Right forelimb (tissue), 1 donor: ENCODE results near the gene MKRN2OS.

Source experiments
- DNase-seq: peaks from one replicate; pipeline ENCODE4 v3.0.0-alpha.2; 2018

MKRN2OS gene, protein sequence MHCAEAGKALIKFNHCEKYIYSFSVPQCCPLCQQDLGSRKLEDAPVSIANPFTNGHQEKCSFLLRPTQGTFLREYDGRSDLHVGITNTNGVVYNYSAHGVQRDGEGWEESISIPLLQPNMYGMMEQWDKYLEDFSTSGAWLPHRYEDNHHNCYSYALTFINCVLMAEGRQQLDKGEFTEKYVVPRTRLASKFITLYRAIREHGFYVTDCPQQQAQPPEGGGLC

DNA sequence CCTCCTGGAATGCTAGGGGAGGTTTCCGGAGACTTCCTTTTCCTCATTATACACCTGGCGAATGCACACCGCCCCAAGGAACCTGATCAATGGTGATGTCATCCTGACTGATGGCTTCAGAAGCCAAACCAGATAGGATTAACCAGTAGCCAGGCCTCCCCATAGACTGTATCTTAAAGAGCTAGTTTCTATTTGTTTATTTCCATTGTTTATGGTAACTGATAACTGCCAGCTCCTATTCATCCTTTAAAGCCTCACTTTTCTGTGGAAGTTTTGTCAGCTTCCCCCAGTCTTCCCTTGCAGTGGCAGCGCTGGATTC, at the start of gene MKRN2OS:
Gene MKRN2OS (minus strand): TSS at position 27 of the 319 bp plus-strand sequence. CDS start 35 bp downstream, outside the sequence.
- no peak for DNase-seq

DNA sequence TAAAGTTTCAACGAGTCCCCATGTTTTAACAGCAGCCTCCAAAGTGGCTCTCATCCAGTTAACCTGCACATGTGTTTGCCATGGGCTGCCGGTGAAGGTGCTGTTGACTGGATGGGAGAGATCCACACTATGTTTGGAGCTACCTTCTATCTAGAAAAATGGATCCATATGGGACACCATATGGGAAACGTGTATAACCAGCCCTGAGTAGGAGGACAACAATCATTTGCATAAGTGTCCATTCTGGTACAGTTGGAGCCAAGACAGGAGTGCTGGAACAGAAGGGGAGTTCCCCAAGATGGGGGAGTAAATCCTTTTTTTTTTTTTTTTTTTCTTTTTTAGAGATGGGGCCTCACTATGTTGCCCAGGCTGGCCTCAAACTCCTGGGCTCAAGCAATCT, 48.2 kb upstream of the MKRN2OS start:
- DNase-seq, result no peak

DNA sequence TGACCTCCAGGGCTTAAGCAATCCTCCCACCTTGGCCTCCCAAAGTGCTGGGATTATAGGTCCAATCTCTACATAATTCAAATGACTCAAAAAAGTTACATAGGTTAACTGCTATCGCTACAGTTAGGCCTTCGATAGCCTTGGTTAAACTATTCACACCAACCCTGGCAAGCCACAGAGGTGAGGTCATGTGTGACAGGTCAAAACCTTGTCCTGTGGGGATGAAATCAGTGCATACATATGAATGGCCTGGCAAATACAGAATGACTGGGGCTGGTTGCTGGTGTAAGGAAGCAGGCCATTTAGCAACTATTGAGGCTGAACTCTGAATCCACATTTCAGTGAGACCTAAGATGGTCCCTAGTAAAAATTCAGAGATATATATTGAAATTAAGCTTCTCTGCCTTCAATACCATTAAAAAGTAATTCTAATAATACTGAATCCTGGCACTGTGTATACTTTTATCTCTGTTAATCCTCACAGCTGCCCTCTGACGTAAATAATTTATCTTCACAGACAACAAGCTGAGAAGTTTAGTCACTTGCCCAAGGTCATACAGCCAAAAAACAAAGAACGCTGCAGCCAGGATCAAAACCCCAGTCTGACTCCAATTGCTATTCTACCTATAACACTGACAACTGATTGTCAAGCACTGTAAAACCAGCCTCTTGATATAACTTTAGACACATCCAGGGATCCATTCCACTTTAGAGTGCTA, 46.9 kb upstream of the MKRN2OS start:
- no peak for DNase-seq

DNA sequence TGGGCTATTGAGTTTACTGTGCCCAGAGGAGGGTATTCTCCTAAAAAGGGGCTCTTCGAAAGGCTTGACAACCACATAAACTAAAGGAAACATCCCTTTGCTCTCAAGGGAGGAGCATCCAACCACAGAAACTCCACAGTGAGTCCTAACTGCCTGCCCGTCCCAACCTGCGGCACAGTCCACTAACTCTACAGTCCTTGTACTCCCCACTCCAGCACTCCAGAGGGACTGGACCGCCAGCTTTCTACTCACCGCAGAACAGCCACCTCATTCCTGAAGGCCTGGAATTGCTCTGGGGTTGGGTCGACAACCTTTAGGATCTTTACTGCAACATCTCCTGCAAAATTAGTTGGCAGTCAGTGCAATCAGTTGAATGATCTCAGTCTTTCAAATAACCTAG, 46.2 kb upstream of the MKRN2OS start:
- DNase-seq, result no peak

DNA sequence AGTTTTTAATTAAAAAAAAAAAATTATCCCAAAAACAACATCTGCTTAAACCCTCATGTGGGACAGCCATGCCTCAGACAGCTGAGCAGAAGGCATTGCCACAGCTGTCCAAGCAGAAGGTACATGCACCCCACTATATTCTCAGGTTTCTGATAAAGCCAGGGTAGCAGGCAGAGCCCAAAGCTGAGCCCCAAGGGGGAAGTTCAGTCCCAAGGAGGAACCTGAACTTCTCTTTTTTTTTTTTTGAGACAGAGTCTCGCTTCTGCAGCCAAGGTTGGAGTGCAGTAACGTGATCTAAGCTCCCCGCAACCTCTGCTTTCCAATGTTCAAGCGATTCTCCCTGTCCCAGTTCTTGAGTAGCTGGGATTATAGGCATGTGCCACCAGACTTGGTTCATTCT, 44.8 kb upstream of the MKRN2OS start:
- DNase-seq, result no peak

DNA sequence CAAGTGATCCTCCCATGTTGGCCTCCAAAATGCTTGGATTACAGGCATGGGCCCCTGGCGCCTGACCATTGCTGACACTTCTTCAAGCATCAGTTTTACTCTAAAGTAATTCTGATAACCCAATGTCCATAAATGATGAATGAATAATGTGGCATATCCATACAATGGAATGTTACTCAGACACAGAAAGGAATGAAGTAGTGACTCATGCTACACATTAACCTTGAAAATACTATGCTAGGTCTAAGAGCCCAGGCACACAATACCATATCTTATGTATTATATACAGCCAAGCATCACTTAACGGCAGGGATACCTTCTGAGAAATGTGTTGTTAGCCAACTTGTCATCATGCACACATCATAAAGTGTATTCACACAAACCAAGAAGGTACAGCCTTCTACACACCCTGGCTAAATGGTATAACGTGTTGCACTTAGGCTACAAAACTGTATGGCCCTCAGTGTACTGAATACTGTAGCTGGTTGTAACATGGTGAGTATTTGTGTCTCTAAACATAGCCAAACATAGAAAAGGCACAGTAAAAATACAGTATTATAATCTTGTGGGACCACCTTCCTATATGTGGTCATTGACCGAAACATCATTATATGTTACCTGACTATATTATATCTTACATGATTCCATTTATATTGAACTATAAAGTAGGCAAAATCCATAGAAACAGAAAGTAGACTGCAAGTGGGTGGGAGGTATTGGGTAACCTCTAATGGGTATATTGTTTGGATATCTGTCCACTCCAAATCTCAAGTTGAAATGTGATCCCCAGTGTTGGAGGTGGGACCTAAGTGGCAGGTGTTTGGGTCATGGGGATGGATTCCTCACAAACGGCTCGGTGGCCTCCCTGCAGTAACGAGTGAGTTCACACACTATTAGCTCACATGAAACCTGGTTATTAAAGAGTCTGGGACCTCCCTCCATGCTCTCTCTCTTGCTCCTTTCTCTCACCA, 43.0 kb upstream of the MKRN2OS start:
- DNase-seq, result no peak

DNA sequence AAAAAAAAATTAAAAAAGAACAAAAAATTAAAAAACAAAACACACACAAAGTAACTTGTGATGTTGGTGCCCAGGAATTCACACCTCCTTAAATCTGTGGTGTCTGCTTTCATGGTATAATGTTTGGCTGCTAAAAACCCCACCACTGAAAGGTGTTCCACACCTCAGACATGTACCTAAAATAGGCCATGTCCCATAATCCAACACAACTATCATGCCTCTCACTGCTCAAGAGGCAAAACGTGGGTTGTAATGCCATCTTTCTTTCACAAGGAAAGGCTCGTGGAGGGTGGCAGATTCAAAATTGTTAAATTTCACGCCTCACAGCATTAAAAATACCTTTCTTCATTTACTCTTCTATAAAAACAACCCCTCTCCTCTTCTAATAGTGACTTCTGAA, 41.1 kb upstream of the MKRN2OS start:
- no peak for DNase-seq

DNA sequence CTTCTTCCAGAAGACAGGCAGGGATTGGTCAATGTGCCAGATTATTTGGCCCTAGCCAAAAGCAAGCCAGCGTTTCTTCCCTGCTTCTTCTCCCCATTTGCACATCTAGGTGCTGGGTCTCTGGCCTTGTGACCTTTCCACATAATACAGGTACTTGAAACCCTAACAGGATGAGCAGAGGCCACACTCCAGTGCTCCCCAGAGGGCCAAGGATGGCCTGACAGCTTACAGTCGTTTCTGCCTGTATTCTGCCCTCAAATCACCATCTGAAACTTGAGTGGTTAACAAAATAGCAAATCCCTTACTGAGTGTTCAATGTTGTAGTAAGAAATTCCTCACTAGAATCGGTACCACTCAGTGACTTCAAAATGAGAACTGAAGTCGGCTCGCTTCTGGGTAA, 40.7 kb upstream of the MKRN2OS start:
- DNase-seq, result no peak

DNA sequence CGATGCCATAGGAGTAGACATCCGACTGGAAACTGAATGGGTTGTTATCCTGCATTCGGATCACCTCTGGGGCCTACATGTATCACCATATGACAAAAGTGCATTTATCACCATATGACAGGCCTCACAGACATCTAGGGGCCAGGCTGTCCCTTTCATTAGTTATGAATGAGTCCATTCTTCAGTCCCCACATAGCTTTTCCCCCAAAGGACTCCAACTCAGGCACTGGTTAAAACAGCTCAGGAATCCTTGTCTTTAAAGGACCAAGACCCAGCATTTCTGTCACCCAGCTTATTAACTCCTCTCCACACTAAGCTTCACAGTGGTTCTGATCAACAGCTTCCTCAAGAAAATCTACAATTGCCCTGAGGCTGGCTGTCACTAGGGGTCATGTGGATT, 39.9 kb upstream of the MKRN2OS start:
- DNase-seq, result no peak

DNA sequence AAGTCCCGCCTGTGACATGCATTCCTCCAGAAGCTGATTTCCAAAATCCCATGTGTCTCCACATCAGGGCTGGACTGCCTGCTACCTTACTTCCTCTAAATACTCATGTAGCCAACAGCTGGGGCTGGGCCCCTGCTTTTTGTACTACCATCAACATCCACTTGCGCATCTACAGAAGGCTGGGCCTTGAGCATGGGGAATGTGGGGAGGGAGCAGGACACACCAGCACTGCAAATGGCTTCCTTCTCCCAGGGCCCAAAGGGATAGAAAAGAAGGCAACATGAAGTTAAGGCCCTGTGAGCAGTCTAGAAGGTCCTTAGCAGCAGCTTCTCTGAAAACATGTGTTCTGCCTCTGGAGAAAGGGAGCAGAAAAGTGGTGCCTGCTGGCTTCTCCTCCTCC, 38.8 kb upstream of the MKRN2OS start:
- no peak for DNase-seq

DNA sequence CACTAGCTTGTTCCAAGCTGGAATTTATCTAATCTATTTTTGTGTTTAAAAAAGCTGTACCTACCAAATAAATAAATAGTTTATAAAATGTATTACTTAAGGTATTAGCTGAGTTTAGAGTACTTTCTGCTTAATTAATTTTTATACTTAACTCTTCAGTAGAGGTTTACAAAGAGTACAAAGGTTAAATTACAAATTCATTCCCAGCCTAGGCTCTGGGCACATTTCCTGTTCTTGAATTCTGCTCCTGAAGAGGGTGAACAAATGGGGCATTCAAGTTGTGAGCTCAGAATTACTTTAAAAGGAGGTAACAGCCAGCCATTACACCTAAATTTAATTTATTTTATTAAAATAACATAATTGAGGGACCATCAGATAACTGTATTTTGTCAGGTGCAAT, 38.0 kb upstream of the MKRN2OS start:
- DNase-seq, result no peak

DNA sequence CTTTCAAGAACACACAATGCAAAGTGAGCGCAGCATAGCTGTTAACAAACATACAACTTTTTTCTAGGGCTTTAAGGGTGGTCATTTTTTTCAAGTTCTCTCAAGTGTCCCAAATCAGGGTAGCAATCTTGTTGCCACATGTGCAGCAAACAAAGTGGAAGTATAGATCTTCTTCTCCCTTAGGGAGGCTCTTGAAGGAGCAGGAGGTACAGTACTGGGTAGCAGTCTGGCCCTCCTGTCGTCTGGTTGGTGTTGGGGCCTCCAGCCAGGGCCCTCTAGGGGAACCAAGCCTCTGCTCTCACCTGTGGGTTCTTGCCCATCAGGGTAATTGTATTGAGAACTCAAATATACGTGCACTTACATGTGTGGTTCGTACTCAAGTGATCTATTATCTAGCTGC, 37.4 kb upstream of the MKRN2OS start:
- no peak for DNase-seq

DNA sequence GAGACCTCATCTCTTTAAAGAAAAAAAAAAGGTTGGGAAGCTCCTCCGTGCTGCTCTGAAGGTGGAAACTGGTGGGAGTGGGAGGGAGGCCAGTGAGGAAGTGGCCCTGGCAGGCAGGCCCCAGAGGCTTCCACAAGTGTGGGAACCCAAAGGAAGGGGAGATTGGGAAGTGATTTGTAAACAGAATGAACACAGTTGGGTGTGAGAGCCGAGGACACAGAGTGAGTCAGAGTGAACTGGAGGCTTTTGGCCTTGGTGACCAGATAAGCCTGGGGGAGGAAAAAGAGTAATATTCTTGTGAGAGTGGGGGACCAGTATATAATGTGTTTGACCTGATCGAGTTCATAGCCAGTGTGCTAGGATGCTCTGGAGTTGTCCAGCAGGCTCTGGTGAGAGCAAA, 34.6 kb upstream of the MKRN2OS start:
- DNase-seq, result no peak

DNA sequence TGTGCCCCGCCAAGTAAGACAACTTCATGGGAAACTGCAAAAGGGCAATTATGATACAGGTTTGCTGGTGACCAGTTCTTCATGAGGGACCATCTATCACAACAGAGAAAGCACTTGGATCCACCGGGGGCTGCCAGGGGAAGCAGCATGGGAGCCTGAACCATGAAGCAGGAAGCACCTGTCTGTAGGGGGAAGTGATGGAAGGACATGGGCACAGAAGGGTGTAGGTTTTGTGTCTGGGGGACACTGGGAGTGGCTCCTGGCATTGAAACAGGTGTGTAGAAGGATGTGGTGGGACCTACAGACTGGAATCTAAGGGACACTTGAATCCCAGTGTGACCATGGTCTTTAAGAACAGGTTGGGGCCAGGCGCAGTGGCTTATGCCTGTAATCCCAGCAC, 34.2 kb upstream of the MKRN2OS start:
- DNase-seq, result no peak

DNA sequence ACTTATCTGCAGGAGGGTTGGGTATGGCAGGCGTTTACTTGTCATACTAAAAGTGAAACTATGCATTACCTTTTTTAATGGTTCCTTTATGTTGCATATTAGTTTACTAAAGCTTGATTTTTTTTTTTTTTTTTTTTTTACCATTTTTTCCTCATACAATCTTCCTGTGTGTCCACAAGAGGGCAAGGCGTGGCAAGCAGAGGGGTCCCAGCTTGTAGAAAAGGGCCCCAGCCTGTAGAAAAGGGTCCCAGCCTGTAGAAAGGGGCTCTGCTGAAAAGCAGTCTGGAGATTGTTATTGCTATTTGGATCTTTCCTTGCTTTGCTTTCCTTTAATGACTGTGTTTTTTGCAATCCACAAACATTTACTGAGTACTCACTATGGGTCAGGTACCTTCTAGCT, 33.4 kb upstream of the MKRN2OS start:
- DNase-seq, result no peak

DNA sequence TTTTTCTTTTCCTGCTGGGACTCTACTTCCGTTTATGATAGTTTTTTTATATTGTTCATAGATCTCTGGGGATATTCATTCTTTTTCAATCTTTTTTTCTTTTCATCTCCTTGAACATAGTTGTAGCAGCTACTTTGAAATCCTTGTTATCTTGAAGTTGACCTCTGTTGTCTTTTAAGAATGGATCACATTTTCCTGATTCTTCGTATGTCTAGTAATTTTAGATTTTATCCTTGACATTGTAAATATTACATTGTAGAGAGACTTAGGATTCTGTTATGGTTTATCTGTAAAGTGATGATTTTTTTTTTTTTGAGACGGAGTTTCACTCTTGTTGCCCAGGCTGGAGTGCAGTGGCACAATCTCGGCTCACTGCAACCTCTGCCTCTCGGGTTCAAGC, 32.1 kb upstream of the MKRN2OS start:
- no peak for DNase-seq

DNA sequence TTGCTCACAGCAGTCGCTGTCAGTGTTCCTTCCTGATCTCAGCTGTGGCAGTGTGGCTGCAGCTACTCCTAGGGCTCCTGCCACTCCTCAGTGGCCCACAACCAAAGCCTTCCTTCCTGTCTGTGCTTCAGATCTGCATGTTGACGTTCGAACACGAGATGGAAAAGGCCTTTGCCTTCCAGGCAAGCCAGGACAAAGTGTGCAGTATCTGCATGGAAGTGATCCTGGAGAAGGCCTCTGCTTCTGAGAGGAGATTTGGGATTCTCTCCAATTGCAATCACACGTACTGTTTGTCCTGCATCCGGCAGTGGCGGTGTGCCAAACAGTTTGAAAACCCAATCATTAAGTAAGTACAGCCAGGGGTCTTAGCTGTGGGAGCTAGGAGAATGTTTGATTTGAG, 29.4 kb upstream of the MKRN2OS start:
- DNase-seq, result no peak

DNA sequence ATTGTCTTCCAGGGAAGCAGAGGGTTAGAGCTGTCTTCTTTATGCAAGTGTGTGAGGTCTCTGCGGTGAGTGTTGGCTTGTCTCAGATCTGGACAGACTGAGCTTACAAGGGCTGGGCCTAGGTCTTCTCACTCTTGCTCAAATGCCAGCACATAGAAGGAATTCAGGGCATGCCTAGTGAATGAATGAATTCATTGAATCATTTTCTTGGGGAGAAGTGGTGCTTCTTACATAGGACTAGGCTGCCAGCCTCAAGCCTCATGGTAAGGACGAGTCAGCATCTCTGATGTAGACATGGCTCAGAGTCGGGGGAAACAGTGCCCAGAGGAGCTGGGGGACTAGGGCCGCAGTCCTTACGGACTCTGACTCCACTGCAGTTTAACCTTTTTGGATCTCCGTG, 28.8 kb upstream of the MKRN2OS start:
- no peak for DNase-seq

DNA sequence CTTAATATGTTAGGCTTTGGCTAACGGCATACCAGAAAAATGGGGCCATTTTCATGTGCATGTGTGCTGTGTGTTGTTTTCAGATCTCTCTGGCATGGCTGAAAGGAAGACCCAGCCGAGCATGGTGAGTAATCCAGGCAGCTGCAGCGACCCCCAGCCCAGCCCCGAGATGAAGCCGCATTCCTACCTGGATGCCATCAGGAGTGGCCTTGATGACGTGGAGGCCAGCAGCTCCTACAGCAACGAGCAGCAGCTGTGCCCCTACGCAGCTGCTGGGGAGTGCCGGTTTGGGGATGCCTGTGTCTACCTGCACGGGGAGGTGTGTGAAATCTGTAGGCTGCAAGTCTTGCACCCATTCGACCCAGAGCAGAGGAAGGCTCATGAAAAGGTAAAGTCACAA, 26.7 kb upstream of the MKRN2OS start:
- DNase-seq, result no peak

DNA sequence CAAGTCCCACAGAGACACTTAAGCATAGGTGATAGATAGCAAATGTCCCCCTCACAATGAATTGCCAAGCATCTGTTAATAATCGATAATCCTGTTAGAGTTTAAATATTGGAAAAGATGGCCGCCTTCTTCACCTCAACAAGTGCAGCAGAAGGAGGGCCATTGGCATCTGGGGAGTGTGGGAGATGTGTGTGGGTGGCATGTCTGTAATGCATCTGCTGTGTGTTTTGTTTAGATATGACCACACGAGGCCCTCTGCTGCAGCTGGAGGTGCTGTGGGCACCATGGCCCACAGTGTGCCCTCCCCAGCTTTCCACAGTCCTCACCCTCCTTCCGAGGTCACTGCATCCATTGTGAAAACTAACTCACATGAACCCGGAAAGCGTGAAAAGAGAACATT, 24.5 kb upstream of the MKRN2OS start:
- no peak for DNase-seq

DNA sequence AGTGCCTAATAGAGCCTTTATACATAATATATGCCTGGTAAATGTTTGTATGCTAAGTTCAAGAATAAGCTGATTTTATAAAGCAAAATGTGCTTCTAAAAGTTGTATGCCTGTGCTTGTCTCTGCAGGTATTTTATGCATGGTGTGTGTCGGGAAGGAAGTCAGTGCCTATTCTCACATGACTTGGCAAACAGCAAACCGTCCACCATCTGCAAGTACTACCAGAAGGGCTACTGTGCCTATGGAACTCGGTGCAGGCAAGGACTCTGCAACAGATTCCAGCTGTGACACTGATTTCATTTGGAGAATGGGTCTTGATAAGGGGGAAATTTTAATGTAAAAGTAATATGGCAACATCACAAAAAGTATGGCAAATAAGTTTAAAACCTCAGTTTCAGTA, 23.4 kb upstream of the MKRN2OS start:
- no peak for DNase-seq

DNA sequence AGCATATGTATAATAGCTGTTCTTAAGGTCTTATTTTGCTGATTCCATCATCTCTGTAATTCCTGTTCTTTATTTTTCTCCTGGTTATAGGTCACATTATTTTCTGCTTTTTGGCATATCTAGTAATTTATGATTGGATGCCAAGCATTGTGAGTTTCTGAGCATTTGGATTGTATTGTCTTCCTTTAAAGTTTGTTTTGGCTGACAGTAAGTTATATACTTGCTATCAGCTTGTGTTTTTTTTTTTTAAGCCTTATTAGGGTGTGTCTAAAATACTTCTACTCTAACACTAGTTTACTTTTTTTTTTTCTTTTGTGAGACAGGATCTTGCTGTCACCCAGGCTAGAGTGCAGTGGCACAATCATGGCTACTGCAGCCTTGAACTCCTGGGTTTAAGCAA, 21.7 kb upstream of the MKRN2OS start:
- no peak for DNase-seq

DNA sequence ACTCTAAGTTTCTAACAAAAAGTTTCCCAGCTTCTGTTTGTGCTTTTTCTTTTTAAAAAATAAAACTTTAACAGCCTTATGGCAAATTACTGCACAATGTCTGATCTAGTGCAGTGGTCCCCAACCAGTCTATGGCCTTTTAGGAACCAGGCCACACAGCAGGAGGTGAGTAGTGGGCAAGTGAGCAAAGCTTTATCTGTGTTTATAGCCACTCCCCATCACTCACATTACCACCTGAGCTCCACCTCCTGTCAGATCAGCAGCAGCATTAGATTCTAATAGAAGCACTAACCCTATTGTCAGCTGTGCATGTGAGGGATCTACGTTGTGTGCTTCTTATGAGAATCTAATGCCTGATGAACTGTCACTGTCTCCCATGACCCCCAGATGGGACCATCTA, 17.2 kb upstream of the MKRN2OS start:
- no peak for DNase-seq

DNA sequence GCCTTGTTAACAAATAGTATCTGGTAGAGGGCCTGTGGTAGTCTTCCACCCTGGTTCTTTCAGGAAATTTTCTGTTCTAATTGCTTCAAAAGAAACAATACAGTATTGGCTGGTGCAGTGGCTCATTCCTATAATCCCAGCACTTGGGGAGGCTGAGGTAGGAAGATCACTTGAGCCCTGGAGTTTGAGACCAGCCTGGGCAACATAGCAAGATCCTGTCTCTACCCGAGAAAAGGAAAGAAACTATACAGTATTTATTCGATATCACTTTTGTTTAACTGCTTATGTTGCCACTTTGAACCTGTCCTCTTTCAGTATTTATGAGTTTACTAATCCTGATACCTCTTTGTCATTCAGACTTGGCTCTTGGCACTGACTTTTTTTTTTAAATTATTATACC, 16.1 kb upstream of the MKRN2OS start:
- no peak for DNase-seq
